Panc1 (cell line): ENCODE measurements around the gene SWSAP1. TPM values are rescaled to one million over a fixed set of nuclear protein-coding genes. Genes with fewer than 3 reads are reported as not detected.

Experiments
- ATAC-seq: fragments of 200-7000 bp; cut with Tn5 transposase; 2 replicates; pipeline ENCODE4 v1.9.1; 2020; ENCODE audit warnings: mild to moderate bottlenecking, moderate library complexity
- BruUV-seq: library from RNA; stranded (reverse); fragments of 400-500 nt; replicated peaks from 2 replicates; lab custom pipeline; 2021; lab: Mats Ljungman, UMichigan
- CTCF ChIA-PET: fragments of 300-600 bp; sonication (Branson Sonifier 250); formaldehyde crosslinking; loops from one replicate; lab custom pipeline; 2022; ENCODE audit warnings: antibody characterized with exemption; lab: Charles Lee
- POLR2A ChIA-PET: fragments of 300-600 bp; sonication (Branson Sonifier 250); formaldehyde crosslinking; loops from one replicate; lab custom pipeline; 2022; ENCODE audit warnings: antibody characterized with exemption; lab: Charles Lee
- DNase-seq: peaks from one replicate; pipeline ENCODE4 v3.0.0-alpha.2; 2010; ENCODE audit warnings: low read depth, low spot score
- H3K27ac ChIP-seq: 2 replicates; pipeline ENCODE4 v1.5.1; 2011; ENCODE audit warnings: mild to moderate bottlenecking, low read length, inconsistent platforms
- H3K27me3 ChIP-seq: fragments of 200-500 bp; sonication (Bioruptor generic); 2 replicates; pipeline ENCODE4 v1.6.0; 2014; ENCODE audit warnings: low read length, inconsistent platforms; ENCODE audit not compliant: control insufficient read depth, insufficient read depth
- H3K36me3 ChIP-seq: fragments of 200-500 bp; sonication (Bioruptor generic); 2 replicates; pipeline ENCODE4 v1.5.1; 2014; ENCODE audit warnings: inconsistent platforms, mild to moderate bottlenecking, low read length, moderate library complexity; ENCODE audit not compliant: control insufficient read depth, insufficient read depth
- H3K4me1 ChIP-seq: 2 replicates; pipeline ENCODE4 v1.5.1; 2011; ENCODE audit warnings: inconsistent platforms, mild to moderate bottlenecking, low read length, moderate library complexity; ENCODE audit not compliant: control insufficient read depth, insufficient read depth
- H3K4me3 ChIP-seq, 2 experiments: 2 replicates each; pipeline ENCODE4 v1.5.1; 2011 to 2012; ENCODE audit warnings: low read depth in 2 of 2, low read length in 2 of 2, mild to moderate bottlenecking in 2 of 2, inconsistent platforms in 1 of 2, moderate library complexity in 1 of 2
- H3K9me3 ChIP-seq: fragments of 200-500 bp; sonication (Bioruptor generic); 2 replicates; pipeline ENCODE4 v1.5.1; 2014; ENCODE audit warnings: low read depth, mild to moderate bottlenecking, inconsistent platforms, low read length, moderate library complexity; ENCODE audit not compliant: control insufficient read depth, insufficient read depth
- POLR2AphosphoS5 ChIP-seq: IDR thresholded peaks from 2 replicates; pipeline ENCODE4 v1.6.1; 2012; ENCODE audit warnings: mild to moderate bottlenecking, low read depth, low read length, moderate library complexity
- SIN3A ChIP-seq: IDR thresholded peaks from 2 replicates; pipeline ENCODE4 v1.6.1; 2012; ENCODE audit warnings: low read depth, mild to moderate bottlenecking, low read length, moderate library complexity, borderline replicate concordance; ENCODE audit not compliant: insufficient read depth
- TCF7L2 ChIP-seq: IDR thresholded peaks from 2 replicates; pipeline ENCODE4 v1.6.1; 2011; ENCODE audit warnings: mild to moderate bottlenecking, low read depth, low read length, inconsistent platforms
- in situ Hi-C: cut with HindIII; loops from 2 replicates; pipeline ENCODE4 v1.10.0; 2016; ENCODE audit warnings: low sequenced_read_pairs, low pct_unique_long_range_greater_than_20kb
- intact Hi-C: fragments of 100-400 bp; cut with micrococcal nuclease; formaldehyde crosslinking; loops from one replicate; pipeline ENCODE4 v1.10.0; 2022; ENCODE audit not compliant: unreplicated experiment
- total RNA-seq: library from RNA; stranded (reverse); gene quantifications from one replicate; pipeline ENCODE4 v1.2.1, GENCODE V29; 2021; ENCODE audit not compliant: unreplicated experiment
- TF ChIP-seq, protein P1 (sequence below), 2 experiments: IDR thresholded peaks; 2 replicates each; pipeline ENCODE4 v1.6.1; 2011 to 2012; ENCODE audit warnings: low read depth in 2 of 2, control low read depth in 1 of 2, low read length in 1 of 2, mild to moderate bottlenecking in 1 of 2, moderate library complexity in 1 of 2; ENCODE audit not compliant: insufficient read depth in 1 of 2
- TF ChIP-seq, protein P2 (sequence below): fragments of 450-650 bp; IDR thresholded peaks from 2 replicates; pipeline ENCODE4 v1.5.1; 2017; ENCODE audit warnings: mild to moderate bottlenecking

Gene SWSAP1
- total RNA-seq, 1 experiment from 2014 or later = 3.1 TPM

DNA sequence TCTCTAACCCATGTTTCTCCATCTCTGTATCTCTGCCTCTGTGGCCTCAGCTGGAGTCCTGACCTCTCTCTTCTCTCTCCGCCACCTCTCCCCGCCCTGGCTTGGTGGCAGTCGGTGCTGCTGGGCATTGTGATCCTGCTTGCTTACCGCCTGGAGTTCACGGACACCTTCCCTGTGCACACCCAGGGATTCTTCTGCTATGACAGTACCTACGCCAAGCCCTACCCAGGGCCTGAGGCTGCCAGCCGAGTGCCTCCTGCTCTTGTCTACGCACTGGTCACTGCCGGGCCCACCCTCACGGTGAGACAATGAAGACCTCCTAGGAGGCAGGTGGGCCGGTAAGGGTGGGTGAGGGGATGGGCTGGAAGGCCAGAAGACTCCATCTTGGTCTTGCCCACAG, 15.0 kb upstream of the SWSAP1 start:
- no peak for ATAC-seq
- Histone ChIP-seq H3K36me3 (no peaks in the 10 kb centered on the region), H3K27me3 (no peaks in the 10 kb centered on the region), H3K4me3 (no peak overlapping the region), H3K27ac (no peak overlapping the region), H3K9me3 (no peaks in the 10 kb centered on the region), H3K4me1 (no peaks in the 10 kb centered on the region; the same call in 1 of the 2 replicates)
- TF ChIP-seq, protein P1, sequence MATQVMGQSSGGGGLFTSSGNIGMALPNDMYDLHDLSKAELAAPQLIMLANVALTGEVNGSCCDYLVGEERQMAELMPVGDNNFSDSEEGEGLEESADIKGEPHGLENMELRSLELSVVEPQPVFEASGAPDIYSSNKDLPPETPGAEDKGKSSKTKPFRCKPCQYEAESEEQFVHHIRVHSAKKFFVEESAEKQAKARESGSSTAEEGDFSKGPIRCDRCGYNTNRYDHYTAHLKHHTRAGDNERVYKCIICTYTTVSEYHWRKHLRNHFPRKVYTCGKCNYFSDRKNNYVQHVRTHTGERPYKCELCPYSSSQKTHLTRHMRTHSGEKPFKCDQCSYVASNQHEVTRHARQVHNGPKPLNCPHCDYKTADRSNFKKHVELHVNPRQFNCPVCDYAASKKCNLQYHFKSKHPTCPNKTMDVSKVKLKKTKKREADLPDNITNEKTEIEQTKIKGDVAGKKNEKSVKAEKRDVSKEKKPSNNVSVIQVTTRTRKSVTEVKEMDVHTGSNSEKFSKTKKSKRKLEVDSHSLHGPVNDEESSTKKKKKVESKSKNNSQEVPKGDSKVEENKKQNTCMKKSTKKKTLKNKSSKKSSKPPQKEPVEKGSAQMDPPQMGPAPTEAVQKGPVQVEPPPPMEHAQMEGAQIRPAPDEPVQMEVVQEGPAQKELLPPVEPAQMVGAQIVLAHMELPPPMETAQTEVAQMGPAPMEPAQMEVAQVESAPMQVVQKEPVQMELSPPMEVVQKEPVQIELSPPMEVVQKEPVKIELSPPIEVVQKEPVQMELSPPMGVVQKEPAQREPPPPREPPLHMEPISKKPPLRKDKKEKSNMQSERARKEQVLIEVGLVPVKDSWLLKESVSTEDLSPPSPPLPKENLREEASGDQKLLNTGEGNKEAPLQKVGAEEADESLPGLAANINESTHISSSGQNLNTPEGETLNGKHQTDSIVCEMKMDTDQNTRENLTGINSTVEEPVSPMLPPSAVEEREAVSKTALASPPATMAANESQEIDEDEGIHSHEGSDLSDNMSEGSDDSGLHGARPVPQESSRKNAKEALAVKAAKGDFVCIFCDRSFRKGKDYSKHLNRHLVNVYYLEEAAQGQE (IDR thresholded peaks at IDR 0.05; ENCODE audit: insufficient read depth in 1 of 2, low read depth in 2 of 2, low read length in 1 of 2) = no peak
- TF ChIP-seq SIN3A = no peak
- no peak for TF ChIP-seq POLR2AphosphoS5
- TF ChIP-seq, protein P2, sequence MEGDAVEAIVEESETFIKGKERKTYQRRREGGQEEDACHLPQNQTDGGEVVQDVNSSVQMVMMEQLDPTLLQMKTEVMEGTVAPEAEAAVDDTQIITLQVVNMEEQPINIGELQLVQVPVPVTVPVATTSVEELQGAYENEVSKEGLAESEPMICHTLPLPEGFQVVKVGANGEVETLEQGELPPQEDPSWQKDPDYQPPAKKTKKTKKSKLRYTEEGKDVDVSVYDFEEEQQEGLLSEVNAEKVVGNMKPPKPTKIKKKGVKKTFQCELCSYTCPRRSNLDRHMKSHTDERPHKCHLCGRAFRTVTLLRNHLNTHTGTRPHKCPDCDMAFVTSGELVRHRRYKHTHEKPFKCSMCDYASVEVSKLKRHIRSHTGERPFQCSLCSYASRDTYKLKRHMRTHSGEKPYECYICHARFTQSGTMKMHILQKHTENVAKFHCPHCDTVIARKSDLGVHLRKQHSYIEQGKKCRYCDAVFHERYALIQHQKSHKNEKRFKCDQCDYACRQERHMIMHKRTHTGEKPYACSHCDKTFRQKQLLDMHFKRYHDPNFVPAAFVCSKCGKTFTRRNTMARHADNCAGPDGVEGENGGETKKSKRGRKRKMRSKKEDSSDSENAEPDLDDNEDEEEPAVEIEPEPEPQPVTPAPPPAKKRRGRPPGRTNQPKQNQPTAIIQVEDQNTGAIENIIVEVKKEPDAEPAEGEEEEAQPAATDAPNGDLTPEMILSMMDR = no peak
- no peak for TF ChIP-seq TCF7L2
- DNase-seq = no peak
- POLR2A ChIA-PET = interaction anchor here (0.7 kb wide), 1 partner anchor 317 kb away, joined by 3 read pairs; no protein-coding TSS in a partner anchor
- in situ Hi-C loops (no loop called here), intact Hi-C loops (no loop called here)
- CTCF ChIA-PET = no interaction called here
- no TSS peak for BruUV-seq

DNA sequence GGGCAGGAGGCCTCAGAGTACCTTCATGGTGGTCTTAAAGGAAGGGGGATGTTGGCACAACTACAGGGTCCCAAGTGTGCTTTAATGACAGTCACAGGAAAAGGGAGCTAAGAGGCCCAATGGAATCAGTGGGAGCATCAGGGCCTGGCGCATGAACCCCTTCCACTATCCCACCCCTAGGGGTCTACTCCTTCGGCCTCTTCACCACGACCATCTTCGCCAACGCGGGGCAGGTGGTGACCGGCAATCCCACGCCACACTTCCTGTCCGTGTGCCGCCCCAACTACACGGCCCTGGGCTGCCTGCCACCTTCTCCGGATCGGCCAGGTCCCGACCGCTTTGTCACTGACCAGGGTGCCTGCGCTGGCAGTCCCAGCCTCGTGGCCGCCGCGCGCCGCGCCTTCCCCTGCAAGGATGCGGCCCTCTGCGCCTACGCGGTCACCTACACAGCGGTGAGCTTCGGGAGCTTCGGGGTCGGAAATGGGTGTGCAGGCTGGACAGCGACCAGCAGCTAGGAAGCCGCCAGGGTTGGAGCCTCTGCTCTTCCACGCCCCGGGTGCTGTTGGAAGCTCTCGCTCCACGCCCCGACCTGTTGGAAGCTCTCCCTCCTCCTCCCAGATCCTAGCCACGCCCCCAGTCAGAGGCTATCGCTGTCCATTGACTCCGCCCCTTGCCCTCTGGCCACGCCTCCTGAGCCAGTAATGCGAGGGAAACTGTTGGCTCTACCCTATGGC, 13.3 kb upstream of the SWSAP1 start:
- CTCF ChIA-PET = no interaction called here
- no TSS peak for BruUV-seq
- POLR2A ChIA-PET = no interaction called here
- no peak overlapping the region for H3K27ac ChIP-seq
- no peaks in the 10 kb centered on the region for H3K36me3 ChIP-seq
- H3K9me3 ChIP-seq = no peaks in the 10 kb centered on the region
- H3K27me3 ChIP-seq = no peaks in the 10 kb centered on the region
- TF ChIP-seq, protein P1 (IDR thresholded peaks at IDR 0.05; ENCODE audit: insufficient read depth in 1 of 2, low read depth in 2 of 2, low read length in 1 of 2) = peak; percentile 52 to 77; a peak in 3 of 4 replicates
- TF ChIP-seq, protein P2 = no peak
- DNase-seq = no peak
- in situ Hi-C loops (no loop called here), intact Hi-C loops (no loop called here)
- peak; percentile 56 for ATAC-seq
- H3K4me1 ChIP-seq = no peaks in the 10 kb centered on the region; the same call in 1 of the 2 replicates
- H3K4me3 ChIP-seq = no peak overlapping the region
